GM12872 (cell line): ENCODE measurements around the gene SLC12A8.

Experiments
- TF ChIP-seq, protein P1 (sequence below): IDR thresholded peaks from 3 replicates; pipeline ENCODE4 v1.5.1; 2011; ENCODE audit warnings: low read depth, mild to moderate bottlenecking, low read length, moderate library complexity; ENCODE audit not compliant: insufficient read depth

The SLC12A8 gene

DNA sequence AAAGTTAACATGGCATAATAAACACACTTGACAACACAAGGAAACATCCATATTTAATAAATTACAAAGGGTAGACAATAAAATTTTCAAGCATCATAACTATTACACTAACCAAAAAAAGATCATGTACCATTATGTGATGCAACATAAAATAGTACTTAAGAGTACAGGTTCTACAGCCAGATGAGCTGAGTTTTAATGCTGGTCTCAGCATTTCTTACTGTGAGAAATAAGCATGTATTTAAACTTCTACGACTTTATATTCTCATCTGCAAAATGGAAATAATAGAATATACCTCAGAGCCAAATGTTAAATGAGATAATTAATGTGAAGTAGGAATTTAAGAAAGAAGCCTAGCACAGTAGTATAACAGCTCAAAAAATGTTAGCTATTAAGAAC, 33.7 kb upstream of the SLC12A8 start:
- TF ChIP-seq, protein P1, sequence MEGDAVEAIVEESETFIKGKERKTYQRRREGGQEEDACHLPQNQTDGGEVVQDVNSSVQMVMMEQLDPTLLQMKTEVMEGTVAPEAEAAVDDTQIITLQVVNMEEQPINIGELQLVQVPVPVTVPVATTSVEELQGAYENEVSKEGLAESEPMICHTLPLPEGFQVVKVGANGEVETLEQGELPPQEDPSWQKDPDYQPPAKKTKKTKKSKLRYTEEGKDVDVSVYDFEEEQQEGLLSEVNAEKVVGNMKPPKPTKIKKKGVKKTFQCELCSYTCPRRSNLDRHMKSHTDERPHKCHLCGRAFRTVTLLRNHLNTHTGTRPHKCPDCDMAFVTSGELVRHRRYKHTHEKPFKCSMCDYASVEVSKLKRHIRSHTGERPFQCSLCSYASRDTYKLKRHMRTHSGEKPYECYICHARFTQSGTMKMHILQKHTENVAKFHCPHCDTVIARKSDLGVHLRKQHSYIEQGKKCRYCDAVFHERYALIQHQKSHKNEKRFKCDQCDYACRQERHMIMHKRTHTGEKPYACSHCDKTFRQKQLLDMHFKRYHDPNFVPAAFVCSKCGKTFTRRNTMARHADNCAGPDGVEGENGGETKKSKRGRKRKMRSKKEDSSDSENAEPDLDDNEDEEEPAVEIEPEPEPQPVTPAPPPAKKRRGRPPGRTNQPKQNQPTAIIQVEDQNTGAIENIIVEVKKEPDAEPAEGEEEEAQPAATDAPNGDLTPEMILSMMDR, result no peak

DNA sequence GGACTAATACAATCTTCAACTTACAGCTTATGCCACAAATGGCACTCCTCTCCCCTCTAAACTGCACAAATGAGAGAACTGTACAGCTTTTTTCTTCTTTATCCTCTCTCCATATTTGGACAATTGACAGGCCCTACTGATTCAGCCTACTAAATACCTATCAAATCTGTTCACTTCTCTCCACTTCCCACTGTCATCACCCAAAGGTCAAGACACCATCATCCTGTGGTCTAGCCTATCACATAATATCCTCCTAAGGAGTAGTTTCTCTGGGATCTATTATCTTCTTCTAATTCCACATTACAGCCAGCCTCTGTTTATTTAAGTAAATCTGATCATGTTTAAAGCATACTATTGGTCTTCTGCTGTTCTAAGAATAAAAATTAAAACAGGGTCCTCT, 33.0 kb upstream of the SLC12A8 start:
- TF ChIP-seq, protein P1, result no peak

DNA sequence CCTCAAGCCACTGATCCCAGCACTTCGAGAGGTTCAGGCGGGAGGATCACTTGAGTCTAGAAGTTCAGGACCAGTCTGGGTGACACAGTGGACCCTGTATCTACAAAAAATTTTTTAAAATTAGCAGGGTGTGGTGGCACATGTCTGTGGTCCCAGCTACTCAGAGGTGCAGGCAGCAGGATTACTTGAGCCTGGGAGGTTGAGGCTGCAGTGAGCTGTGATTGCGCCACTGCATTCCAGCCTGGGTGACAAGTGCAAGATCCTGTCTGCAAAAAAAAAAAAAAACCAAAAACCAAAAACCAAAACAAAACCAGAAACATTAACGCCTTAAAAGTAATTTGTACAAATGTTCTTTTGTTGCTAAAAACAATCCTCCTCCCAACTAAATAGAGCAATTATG, 27.9 kb upstream of the SLC12A8 start:
- TF ChIP-seq, protein P1, result no peak

DNA sequence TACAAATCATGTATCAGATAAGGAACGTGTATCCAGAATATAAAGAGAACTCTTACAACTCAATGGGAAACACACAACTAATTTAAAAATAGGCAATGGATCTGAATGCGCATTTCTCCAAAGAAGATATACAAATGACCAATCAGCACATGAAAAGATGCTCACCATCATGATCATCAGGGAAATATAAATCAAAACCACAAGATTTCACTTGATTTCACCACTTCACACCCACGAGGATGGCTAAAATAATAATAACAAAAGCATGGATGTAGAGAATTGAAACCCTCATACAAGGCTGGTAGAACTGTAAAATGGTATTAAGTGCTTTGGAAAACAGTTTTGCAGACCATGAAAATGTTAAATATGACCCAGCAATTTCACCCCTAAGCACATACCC, 26.7 kb upstream of the SLC12A8 start:
- TF ChIP-seq, protein P1, result no peak

DNA sequence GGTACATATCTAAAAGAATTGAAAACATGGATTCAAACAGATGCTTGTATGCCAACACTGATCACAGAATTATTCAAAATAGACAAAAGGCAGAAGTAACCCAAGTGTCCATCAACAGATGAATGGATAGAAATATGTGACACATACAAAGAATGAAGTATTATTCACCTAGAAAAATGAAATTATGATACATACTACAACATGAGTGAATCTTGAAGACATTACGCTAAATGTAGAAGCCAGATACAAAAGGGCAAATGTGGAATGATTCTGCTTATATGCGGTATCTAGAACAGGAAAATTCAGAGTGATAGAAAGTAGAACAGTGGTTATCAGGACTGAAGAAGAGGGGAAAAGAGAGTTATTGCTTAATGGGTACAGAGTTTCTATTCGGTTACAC, 26.2 kb upstream of the SLC12A8 start:
- TF ChIP-seq, protein P1, result no peak

DNA sequence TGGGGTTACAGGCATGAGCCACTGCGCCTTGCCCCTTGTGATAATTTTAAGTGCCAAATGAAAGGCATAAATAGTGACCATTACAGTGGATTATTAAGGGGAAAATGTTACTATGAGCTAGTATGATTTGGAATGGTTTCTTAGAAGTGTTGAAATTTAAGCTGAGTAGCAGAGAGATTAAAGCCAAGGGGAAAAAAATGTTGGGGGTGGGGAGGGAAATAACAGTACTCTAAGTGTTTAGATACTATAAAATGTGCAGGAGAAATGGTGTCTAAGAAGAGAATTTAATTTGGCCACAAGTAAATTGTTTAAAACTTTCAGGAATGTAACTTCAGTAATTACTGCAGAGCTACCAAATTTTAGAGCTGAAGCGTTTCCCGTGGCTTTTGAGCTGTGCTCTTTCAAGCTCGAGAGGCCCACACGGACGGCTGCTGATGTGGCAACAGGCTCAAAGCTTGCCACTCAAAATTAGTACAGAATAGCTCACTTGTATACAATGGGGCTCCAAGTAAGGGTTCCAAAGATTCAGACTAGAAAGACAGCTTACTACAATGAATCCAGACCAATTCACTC, 23.9 kb upstream of the SLC12A8 start:
- TF ChIP-seq, protein P1, result no peak

DNA sequence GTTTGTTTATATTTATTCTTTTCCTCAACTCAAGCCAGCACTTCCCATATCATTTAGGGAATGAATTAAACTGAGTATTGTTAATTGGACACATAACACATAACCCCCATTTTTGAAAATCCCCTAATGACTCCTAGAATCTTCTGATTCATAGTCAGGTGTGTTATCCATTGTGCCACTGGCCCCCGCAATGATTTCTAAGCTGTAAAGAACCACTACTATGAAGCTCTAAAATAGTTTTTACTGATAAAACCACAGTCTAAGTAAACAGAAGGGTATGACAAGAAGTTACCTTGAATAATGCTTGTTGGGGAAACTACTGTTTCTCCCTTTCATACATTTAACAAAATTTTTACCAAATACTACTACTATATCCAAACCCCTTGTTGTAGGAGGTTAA, 22.3 kb upstream of the SLC12A8 start:
- TF ChIP-seq, protein P1, result no peak
